ENCODE measurements around the gene AMELY. TPM values are rescaled to one million over a fixed set of nuclear protein-coding genes. Genes with fewer than 3 reads are reported as not detected.

The AMELY gene, protein sequence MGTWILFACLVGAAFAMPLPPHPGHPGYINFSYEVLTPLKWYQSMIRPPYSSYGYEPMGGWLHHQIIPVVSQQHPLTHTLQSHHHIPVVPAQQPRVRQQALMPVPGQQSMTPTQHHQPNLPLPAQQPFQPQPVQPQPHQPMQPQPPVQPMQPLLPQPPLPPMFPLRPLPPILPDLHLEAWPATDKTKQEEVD
- total RNA-seq (2014; rRNA removed; shearing (Covaris generic)) = not detected in 2 replicates

DNA sequence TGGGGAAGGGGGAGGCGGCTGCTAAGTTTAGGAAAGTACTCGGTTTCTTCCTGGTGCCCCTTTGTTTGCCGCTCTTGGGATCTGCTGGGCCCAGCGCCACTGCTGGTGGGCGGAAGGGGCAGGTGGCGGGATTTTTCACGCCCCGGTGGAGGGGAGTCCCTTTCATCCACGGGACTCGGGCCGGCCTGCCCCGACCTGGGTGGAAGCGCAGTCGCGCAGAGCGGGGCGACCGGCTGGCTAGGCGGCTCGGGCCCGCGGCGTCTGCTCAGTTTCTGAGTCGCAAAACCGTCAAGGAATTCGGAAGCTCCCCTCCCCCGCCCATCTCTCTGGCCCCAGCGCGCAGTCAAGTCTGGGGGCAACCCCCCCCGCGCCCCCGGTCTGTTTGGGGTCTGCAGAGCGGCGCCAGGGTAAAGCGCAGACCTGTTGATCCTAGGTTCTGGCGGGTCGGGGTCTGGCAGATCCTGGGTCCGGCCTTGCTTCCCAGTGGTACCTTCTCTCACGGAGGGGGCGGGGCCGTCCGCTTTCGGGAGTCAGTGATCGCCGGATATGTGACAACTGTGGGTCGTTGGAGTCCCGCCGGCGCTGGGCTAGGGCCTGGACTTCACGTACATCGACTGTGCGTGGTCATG lies at the start of gene AMELY:
Gene AMELY, minus strand, starts transcription at position 500 of the 629 bp plus-strand sequence. CDS start 39,144 bp downstream, outside the sequence.
- Histone ChIP-seq H3K4me1 (replicated peaks) (no peaks in the 10 kb centered on the region), H3K4me3 (no peak within 1 kb of the TSS), H3K36me3 (no peaks in the 10 kb centered on the region), H3K27me3 (replicated peaks) (0 out of 2 replicates have a peak, but pooled peaks cover 9% of the 10 kb centered on the region), H3K9me3 (replicated peaks) (no peaks in the 10 kb centered on the region), H3K27ac (no peak within 1 kb of the TSS)
- DNase-seq (ENCODE audit: low read depth in 1 of 2, low spot score in 2 of 2) = no peak

DNA sequence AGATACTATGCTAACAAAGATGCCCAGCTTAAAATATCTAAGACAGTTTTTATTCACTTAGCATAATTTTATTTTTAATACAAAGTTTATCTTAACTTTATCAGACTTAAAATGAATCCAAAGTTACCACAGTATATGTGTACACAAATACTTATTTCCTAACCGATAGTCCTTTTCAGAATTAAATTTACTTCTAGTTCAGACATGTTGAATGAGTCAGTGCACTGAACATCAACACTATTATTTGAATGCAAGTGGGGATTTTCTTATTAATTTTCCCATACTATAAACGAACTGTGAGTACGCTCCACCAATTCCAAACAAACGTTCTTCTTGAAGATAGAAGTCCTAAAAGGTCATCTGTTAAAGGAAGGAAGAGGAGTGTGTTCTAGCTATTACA lies 38.4 kb upstream of the AMELY start:
- H3K27me3 ChIP-seq (replicated peaks) = no peaks in the 10 kb centered on the region
- DNase-seq (ENCODE audit: low read depth in 1 of 2, low spot score in 2 of 2) = no peak
- no peak overlapping the region for H3K27ac ChIP-seq
- H3K9me3 ChIP-seq (replicated peaks) = no peaks in the 10 kb centered on the region
- H3K4me3 ChIP-seq = no peak overlapping the region
- H3K4me1 ChIP-seq (replicated peaks) = no peaks in the 10 kb centered on the region
- H3K36me3 ChIP-seq = no peaks in the 10 kb centered on the region

DNA sequence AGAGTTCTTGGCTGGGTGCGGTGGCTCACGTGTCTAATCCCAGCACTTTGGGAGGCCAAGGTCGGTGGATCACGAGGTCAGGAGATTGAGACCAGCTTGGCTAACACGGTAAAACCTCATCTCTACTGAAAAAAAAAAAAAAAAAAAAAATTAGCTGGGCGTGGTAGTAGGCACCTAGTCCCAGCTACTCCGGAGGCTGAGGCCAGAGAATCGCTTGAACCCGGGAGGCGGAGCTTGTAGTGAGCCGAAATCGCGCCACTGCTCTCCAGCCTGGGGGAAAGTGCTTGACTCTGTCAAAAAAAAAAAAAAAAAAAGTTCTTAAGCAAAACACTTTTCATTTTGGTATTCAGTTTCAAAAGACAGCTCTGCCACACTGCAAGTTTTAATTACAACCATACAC lies 36.8 kb upstream of the AMELY start:
- H3K4me1 ChIP-seq (replicated peaks) = no peaks in the 10 kb centered on the region

DNA sequence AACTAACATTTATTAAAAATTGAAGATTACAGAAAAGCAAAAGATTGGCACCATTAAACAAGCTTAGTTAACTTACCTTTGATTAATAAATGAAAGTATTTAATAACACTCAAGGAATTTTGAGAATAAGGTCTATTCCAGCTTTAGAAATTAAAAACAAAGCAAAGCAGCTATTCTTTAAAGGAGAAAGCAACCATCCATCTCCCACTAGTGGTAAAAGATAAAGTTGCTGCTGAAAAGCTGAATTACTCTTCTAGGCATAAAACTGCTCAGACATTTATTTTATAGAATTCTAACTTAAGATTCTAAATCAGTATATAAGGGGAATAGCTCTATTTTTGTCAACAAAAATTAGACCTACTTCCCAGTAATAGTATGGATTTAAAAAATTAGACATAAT lies 36.1 kb upstream of the AMELY start:
- Histone ChIP-seq H3K4me3 (no peak overlapping the region), H3K36me3 (no peaks in the 10 kb centered on the region), H3K27ac (no peak overlapping the region), H3K4me1 (replicated peaks) (no peaks in the 10 kb centered on the region), H3K9me3 (replicated peaks) (no peaks in the 10 kb centered on the region), H3K27me3 (replicated peaks) (no peaks in the 10 kb centered on the region)
- DNase-seq (ENCODE audit: low read depth in 1 of 2, low spot score in 2 of 2) = no peak

More for the DNA sequence above, 36.8 kb upstream of the AMELY start:
- Histone ChIP-seq H3K9me3 (replicated peaks) (no peaks in the 10 kb centered on the region), H3K4me3 (no peak overlapping the region), H3K36me3 (no peaks in the 10 kb centered on the region), H3K27ac (no peak overlapping the region), H3K27me3 (replicated peaks) (no peaks in the 10 kb centered on the region)
- no peak for DNase-seq (ENCODE audit: low read depth in 1 of 2, low spot score in 2 of 2)

DNA sequence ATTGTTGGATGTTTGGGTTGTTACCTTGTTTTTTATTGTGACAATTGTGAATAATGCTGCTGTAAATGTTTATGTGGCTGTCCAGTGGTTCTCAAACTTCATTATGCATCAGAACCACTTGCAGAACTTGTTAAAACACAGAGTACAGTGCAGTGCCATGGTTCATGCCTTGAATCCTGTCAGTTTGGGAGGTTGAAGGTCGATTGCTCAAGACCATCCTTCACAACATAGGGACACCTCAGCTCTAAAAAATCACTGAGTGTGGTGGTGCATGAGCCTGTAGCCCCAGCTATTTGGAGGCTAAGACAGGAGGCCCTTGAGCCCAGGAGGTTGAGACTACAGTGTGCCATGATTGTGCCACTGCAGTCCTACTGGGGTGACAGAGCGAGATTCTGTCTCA lies 23.9 kb upstream of the AMELY start:
- H3K4me1 ChIP-seq (replicated peaks) = no peaks in the 10 kb centered on the region
- no peaks in the 10 kb centered on the region for H3K27me3 ChIP-seq (replicated peaks)
- no peak overlapping the region for H3K27ac ChIP-seq
- H3K36me3 ChIP-seq = no peaks in the 10 kb centered on the region
- DNase-seq (ENCODE audit: low read depth in 1 of 2, low spot score in 2 of 2) = no peak
- no peak overlapping the region for H3K4me3 ChIP-seq
- H3K9me3 ChIP-seq (replicated peaks) = no peaks in the 10 kb centered on the region

DNA sequence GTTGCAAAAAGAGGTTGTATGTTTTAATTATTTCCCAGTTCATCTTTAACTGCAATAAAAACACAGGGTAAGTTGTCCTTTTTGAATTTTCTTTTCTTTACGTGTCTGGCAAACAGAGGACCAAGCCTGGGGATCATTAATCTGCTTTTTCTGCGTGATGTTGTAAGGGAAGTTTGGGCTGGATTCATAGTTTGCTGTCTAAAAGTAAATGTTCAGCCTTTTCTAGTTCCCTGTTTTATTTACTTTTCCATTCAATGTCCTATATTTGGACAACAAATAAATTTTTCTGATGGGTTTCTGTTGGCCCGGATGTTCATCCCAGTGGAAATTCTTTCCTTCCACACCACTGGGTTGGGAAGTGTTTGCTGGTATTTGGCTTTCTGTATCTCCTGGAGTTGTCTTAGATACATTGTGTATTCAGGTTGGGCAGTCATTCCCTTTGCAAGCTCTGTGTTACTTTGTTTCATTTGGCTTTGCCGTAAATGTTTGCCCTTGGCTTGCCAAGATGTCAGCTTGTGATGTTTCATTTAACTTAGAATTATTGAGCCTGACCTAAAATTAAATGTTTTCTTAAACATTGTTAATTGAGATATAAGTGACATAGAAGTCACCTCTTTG lies 20.3 kb upstream of the AMELY start:
- DNase-seq (ENCODE audit: low read depth in 1 of 2, low spot score in 2 of 2) = no peak
- Histone ChIP-seq H3K9me3 (replicated peaks) (no peaks in the 10 kb centered on the region), H3K27me3 (replicated peaks) (no peaks in the 10 kb centered on the region), H3K36me3 (no peaks in the 10 kb centered on the region), H3K4me1 (replicated peaks) (no peaks in the 10 kb centered on the region), H3K4me3 (no peak overlapping the region), H3K27ac (no peak overlapping the region)

DNA sequence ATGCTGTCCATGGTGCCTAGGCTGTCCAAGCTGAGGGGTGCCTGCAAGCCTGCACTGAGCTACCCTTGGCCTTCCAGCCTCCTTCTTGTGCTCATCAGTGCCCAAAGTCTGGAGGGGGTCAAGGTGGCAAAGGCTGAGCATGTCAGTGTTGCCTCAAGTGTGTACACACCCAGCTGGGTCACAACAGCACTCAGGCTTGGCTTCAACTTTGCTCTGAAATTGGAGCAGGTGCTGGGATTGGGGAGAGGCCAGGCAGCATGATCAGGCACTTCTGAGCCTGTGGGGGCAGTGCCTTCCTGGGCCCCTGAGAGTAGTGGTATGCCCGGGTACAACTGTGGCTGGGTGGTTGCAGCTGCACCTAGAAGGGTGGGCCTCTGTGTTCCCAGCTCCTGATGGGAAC lies 17.7 kb upstream of the AMELY start:
- DNase-seq (ENCODE audit: low read depth in 1 of 2, low spot score in 2 of 2) = no peak
- Histone ChIP-seq H3K27ac (no peak overlapping the region), H3K36me3 (no peaks in the 10 kb centered on the region), H3K27me3 (replicated peaks) (no peaks in the 10 kb centered on the region), H3K9me3 (replicated peaks) (no peaks in the 10 kb centered on the region), H3K4me1 (replicated peaks) (no peaks in the 10 kb centered on the region), H3K4me3 (no peak overlapping the region)

DNA sequence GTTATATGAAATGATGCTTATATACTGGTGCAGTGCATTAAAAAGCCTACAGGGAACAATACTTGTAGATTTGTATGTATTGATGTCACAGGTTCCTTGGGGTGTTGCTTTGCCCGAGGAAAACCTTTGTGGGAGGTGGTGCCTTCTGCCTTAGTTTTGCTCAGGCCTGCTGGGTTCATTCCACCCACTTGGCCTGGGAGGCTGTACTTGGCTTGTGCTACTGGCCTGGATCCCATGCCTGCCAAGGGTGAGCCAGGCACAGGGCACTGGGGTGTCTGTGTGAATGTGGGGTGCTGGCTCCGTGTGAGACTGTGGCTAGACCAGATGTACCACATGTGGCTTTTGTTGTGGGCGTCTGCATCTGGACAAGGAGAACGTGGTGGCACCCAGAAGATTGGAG lies 16.7 kb upstream of the AMELY start:
- Histone ChIP-seq H3K27me3 (replicated peaks) (no peaks in the 10 kb centered on the region), H3K4me1 (replicated peaks) (no peaks in the 10 kb centered on the region), H3K9me3 (replicated peaks) (no peaks in the 10 kb centered on the region), H3K36me3 (no peaks in the 10 kb centered on the region), H3K4me3 (no peak overlapping the region), H3K27ac (no peak overlapping the region)
- DNase-seq (ENCODE audit: low read depth in 1 of 2, low spot score in 2 of 2) = no peak

DNA sequence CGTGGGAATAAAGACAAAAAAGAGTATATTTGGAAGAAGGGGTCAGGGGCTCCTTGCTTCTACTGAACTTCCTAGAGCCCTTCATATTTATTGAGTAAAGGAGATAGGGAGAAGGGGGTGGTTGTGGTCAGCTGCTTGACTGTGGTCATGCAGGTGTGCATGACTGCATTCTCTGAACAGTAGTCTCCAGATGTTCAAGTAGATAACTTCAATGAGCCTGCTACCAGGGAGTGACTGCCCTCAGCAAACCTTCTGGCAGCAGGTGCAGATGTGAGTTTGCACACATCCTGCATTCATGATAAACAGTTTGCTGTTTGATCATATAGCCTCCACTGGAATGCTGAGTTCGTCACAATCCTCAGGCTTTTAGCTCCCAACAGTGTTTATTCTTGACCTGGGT lies 9.5 kb upstream of the AMELY start:
- H3K4me3 ChIP-seq = no peak overlapping the region
- H3K27ac ChIP-seq = no peak overlapping the region
- no peaks in the 10 kb centered on the region for H3K4me1 ChIP-seq (replicated peaks)
- H3K36me3 ChIP-seq = no peaks in the 10 kb centered on the region
- no peaks in the 10 kb centered on the region for H3K27me3 ChIP-seq (replicated peaks)
- DNase-seq (ENCODE audit: low read depth in 1 of 2, low spot score in 2 of 2) = no peak
- H3K9me3 ChIP-seq (replicated peaks) = no peaks in the 10 kb centered on the region

DNA sequence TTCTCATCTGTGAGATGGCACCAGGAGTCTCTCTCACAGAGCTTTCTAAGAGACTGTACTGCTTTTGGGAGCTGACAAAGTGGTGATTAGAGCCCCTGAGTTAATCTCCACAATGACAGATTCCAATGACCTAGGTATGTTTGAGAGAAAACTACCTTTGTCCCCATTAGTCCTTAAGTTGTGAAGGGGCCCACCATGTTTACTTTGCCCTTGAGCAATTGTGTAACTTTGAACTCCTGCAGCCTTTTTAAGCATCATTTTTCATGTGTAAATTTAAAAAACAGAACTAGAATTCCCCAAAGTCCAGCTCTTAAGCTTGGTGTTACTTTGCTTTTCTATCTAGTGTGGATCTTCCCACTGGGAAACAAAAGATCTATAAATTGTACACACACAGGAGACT lies 1.8 kb upstream of the AMELY start:
- Histone ChIP-seq H3K4me1 (replicated peaks) (no peaks in the 10 kb centered on the region), H3K4me3 (no peak overlapping the region), H3K27me3 (replicated peaks) (0 out of 2 replicates have a peak, but pooled peaks cover 9% of the 10 kb centered on the region), H3K36me3 (no peaks in the 10 kb centered on the region), H3K27ac (no peak overlapping the region), H3K9me3 (replicated peaks) (no peaks in the 10 kb centered on the region)
- DNase-seq (ENCODE audit: low read depth in 1 of 2, low spot score in 2 of 2) = no peak

DNA sequence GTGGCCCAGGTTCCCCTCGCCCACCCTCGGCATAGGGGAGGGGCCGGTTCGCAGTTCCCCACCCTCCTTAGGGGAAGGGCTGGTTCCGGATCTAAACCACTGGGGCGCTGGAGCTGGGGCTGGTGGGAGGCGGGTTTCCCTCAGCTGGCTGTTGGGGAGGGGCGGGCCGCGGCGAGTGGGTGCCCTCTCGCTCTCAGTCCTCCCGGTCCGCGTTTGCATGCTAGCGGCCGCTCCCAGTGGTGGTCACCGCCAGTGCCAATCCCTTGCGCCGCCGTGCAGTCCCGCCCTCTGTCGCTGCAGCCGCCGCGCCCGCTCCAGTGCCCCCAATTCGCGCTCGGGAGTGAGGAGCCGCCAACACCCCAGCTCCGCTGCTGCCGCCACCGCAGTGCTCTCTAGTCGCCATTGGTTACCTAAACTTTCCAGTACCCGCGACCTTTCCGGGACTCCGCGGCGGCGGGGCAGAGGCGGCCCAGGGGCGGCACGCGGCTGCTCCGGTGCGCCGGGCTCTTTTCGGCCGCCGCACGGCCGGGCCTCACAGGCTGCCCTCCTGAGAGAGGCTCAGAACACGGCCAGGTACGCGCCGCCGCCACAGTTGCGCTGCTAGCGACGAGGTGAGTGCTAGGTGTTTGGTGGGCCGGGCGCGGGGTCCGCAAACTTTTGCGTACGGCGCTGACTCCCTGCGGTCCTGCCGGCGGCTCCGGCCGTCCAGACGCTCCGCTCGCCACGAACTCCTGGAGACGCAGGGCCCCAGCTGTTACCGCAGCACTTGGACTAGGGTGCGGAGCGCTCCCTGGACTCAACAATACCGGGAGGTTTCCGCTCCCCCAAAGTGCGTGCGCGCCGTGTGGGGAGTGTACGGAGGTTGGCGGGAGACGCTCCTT lies 940 bp downstream of the AMELY start, which contains the start of gene TBL1Y:
Gene TBL1Y, plus strand, starts transcription at position 326 of the 881 bp plus-strand sequence. CDS start 114,388 bp downstream, outside the sequence.
- no peaks in the 10 kb centered on the region for H3K9me3 ChIP-seq (replicated peaks)
- DNase-seq (ENCODE audit: low read depth in 1 of 2, low spot score in 2 of 2) = no peak
- H3K4me1 ChIP-seq (replicated peaks) = no peaks in the 10 kb centered on the region
- no peak within 1 kb of the TSS for H3K4me3 ChIP-seq
- 0 out of 2 replicates have a peak, but pooled peaks cover 9% of the 10 kb centered on the region for H3K27me3 ChIP-seq (replicated peaks)
- no peak within 1 kb of the TSS for H3K27ac ChIP-seq
- no peaks in the 10 kb centered on the region for H3K36me3 ChIP-seq

DNA sequence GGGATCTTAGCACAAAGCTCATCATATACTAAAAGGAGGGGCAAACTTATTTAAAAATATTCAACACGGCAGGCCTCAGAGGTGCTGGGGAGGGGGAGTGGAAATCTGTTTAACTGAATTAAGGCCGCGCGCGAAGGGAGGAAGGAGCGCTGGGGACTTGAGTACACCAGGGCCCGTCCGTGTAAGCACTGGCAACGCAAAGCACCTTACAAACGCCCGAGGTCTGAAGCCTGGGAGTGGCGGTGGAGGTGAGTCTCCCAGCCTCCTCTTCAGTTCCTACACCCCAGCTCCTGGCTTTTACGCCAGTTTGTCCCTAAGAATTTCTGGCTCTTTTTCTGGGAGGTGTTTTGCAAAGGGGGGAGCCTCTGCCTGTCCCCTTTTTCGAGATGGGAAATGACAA lies 1.7 kb downstream of the AMELY start:
- DNase-seq (ENCODE audit: low read depth in 1 of 2, low spot score in 2 of 2) = no peak
- Histone ChIP-seq H3K4me1 (replicated peaks) (no peaks in the 10 kb centered on the region), H3K4me3 (no peak overlapping the region), H3K27ac (no peak overlapping the region), H3K27me3 (replicated peaks) (0 out of 2 replicates have a peak, but pooled peaks cover 9% of the 10 kb centered on the region), H3K36me3 (no peaks in the 10 kb centered on the region), H3K9me3 (replicated peaks) (no peaks in the 10 kb centered on the region)

DNA sequence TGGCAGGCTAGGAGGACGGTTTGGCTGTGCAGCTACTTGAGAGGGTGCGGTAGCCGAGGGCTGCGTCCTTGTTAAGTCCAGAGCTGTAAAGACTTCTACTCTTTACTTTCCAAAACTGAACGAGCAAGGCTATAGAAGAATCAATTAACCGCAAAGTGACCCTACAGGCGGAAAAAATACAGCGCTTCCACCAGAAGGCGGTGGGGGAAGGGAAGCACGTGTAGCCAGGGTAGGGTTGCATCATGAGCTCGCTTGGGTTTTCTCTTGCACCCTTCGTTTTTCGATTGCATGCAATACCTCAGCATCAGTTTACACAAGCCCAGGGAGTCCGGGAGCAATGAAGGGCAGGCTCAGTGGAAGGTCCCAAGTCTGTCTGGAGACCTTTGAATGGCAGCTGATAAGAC lies 2.4 kb downstream of the AMELY start:
- Histone ChIP-seq H3K36me3 (no peaks in the 10 kb centered on the region), H3K9me3 (replicated peaks) (no peaks in the 10 kb centered on the region), H3K4me1 (replicated peaks) (no peaks in the 10 kb centered on the region), H3K27ac (no peak overlapping the region), H3K27me3 (replicated peaks) (0 out of 2 replicates have a peak, but pooled peaks cover 9% of the 10 kb centered on the region), H3K4me3 (no peak overlapping the region)
- no peak for DNase-seq (ENCODE audit: low read depth in 1 of 2, low spot score in 2 of 2)

Measured in SJSA1 (cell line).